IMR-90 (cell line): Measurements from ENCODE around the gene BRD3. TPM values are rescaled to one million over a fixed set of nuclear protein-coding genes. Genes with fewer than 3 reads are reported as not detected.

ENCODE experiments used
- ATAC-seq: fragments of 200-7000 bp; cut with Tn5 transposase; 2 replicates; pipeline ENCODE4 v1.9.1; 2020; ENCODE audit warnings: low read depth, mild to moderate bottlenecking, moderate library complexity
- BruUV-seq: library from RNA; stranded (reverse); fragments of 400-500 nt; replicated peaks from 2 replicates; lab custom pipeline; 2021; lab: Mats Ljungman, UMichigan
- CTCF ChIA-PET: fragments of 300-600 bp; formaldehyde crosslinking; extraction: SDS; loops from one replicate; lab custom pipeline; 2021; ENCODE audit warnings: antibody characterized with exemption; lab: Yijun Ruan, JAX
- POLR2A ChIA-PET: fragments of 300-600 bp; sonication (Branson Sonifier 250); formaldehyde crosslinking; loops from one replicate; lab custom pipeline; 2022; ENCODE audit warnings: antibody characterized with exemption; ENCODE audit not compliant: unreplicated experiment; lab: Charles Lee
- DNase-seq: peaks from one replicate; pipeline ENCODE4 v3.0.0; 2013
- H2AFZ ChIP-seq: replicated peaks from 2 replicates; pipeline ENCODE3; 2013; ENCODE audit warnings: low read length, mild to moderate bottlenecking; ENCODE audit not compliant: poor library complexity
- H2AK5ac ChIP-seq: 2 replicates; pipeline ENCODE4 v1.6.1; 2013; ENCODE audit warnings: low read depth, low read length, inconsistent platforms
- H2AK9ac ChIP-seq: replicated peaks from 2 replicates; pipeline ENCODE3; 2013; ENCODE audit warnings: mild to moderate bottlenecking, low read depth, low read length, moderate library complexity; ENCODE audit not compliant: poor library complexity
- H2BK120ac ChIP-seq: 2 replicates; pipeline ENCODE4 v1.6.1; 2013; ENCODE audit warnings: low read depth, low read length, inconsistent platforms
- H2BK15ac ChIP-seq: 3 replicates; pipeline ENCODE4 v1.6.1; 2013; ENCODE audit warnings: low read depth, low read length, inconsistent platforms
- H2BK20ac ChIP-seq: 2 replicates; pipeline ENCODE4 v1.6.1; 2013; ENCODE audit warnings: low read depth, mild to moderate bottlenecking, inconsistent platforms, low read length, moderate library complexity
- H2BK5ac ChIP-seq: 2 replicates; pipeline ENCODE4 v1.6.1; 2013; ENCODE audit warnings: mild to moderate bottlenecking, low read depth, low read length, inconsistent platforms; ENCODE audit not compliant: poor library complexity, severe bottlenecking
- H3K14ac ChIP-seq: replicated peaks from 2 replicates; pipeline ENCODE4 v1.6.1; 2013; ENCODE audit warnings: low read depth, low read length, inconsistent platforms
- H3K18ac ChIP-seq: 2 replicates; pipeline ENCODE4 v1.6.1; 2013; ENCODE audit warnings: low read depth, low read length, control low read depth
- H3K23ac ChIP-seq: 2 replicates; pipeline ENCODE4 v1.6.1; 2013; ENCODE audit warnings: low read depth, low read length, inconsistent platforms
- H3K27ac ChIP-seq: 2 replicates; pipeline ENCODE4 v1.5.1; 2013; ENCODE audit warnings: mild to moderate bottlenecking, control low read depth, low read length; ENCODE audit not compliant: insufficient read depth
- H3K27me3 ChIP-seq: 2 replicates; pipeline ENCODE4 v1.6.1; 2013; ENCODE audit warnings: low read length; ENCODE audit not compliant: control insufficient read depth, insufficient read depth
- H3K36me3 ChIP-seq: 2 replicates; pipeline ENCODE4 v1.6.1; 2013; ENCODE audit warnings: low read length, mixed read lengths; ENCODE audit not compliant: control insufficient read depth, insufficient read depth
- H3K4ac ChIP-seq: 2 replicates; pipeline ENCODE4 v1.6.1; 2013; ENCODE audit warnings: low read depth, low read length, inconsistent platforms
- H3K4me1 ChIP-seq: 2 replicates; pipeline ENCODE4 v1.6.1; 2013; ENCODE audit warnings: low read length, mixed read lengths; ENCODE audit not compliant: control insufficient read depth, insufficient read depth
- H3K4me2 ChIP-seq: 2 replicates; pipeline ENCODE4 v1.6.1; 2013; ENCODE audit warnings: low read depth, mild to moderate bottlenecking, control low read depth, low read length, moderate library complexity
- H3K4me3 ChIP-seq: 2 replicates; pipeline ENCODE4 v1.5.1; 2013; ENCODE audit warnings: low read depth, mild to moderate bottlenecking, control low read depth, low read length, moderate library complexity; ENCODE audit not compliant: insufficient read depth
- H3K56ac ChIP-seq: 2 replicates; pipeline ENCODE4 v1.6.1; 2013; ENCODE audit warnings: low read length, inconsistent platforms; ENCODE audit not compliant: insufficient read depth; ENCODE audit errors: extremely low read depth
- H3K79me1 ChIP-seq, 2 experiments: 2 replicates each; pipeline ENCODE4 v1.6.1; 2013; ENCODE audit warnings: low read length in 2 of 2, inconsistent platforms in 1 of 2, low read depth in 1 of 2
- H3K9ac ChIP-seq: 2 replicates; pipeline ENCODE4 v1.6.1; 2013; ENCODE audit warnings: low read depth, low read length, control low read depth
- H3K9me1 ChIP-seq: 2 replicates; pipeline ENCODE4 v1.6.1; 2013; ENCODE audit warnings: low read length, inconsistent platforms; ENCODE audit not compliant: insufficient read depth
- H3K9me3 ChIP-seq: 2 replicates; pipeline ENCODE4 v1.6.1; 2013; ENCODE audit warnings: low read length; ENCODE audit not compliant: control insufficient read depth, insufficient read depth
- H4K20me1 ChIP-seq: 2 replicates; pipeline ENCODE4 v1.6.1; 2013; ENCODE audit warnings: low read length, inconsistent platforms; ENCODE audit not compliant: insufficient read depth
- H4K5ac ChIP-seq: 2 replicates; pipeline ENCODE4 v1.6.1; 2013; ENCODE audit warnings: mild to moderate bottlenecking, low read depth, low read length, control low read depth
- H4K8ac ChIP-seq, 2 experiments: 2 replicates each; pipeline ENCODE4 v1.6.1; 2013; ENCODE audit warnings: low read depth in 2 of 2, low read length in 2 of 2, control low read depth in 1 of 2, inconsistent platforms in 1 of 2
- H4K91ac ChIP-seq: 2 replicates; pipeline ENCODE4 v1.6.1; 2013; ENCODE audit warnings: low read depth, low read length, inconsistent platforms; ENCODE audit not compliant: insufficient read depth
- BHLHE40 ChIP-seq: fragments of 150-350 bp; IDR thresholded peaks from 2 replicates; pipeline ENCODE4 v1.6.1; 2016; ENCODE audit warnings: mild to moderate bottlenecking, low read depth, low read length
- CEBPB ChIP-seq: IDR thresholded peaks from 2 replicates; pipeline ENCODE4 v1.6.1; 2012; ENCODE audit warnings: low read depth, low read length, improper control_type of control experiment
- CHD1 ChIP-seq: IDR thresholded peaks from 2 replicates; pipeline ENCODE4 v1.6.1; 2012; ENCODE audit warnings: low read depth, low read length, improper control_type of control experiment
- FOS ChIP-seq: fragments of 150-350 bp; IDR thresholded peaks from 2 replicates; pipeline ENCODE4 v1.6.1; 2016; ENCODE audit warnings: low read depth, low read length
- MAFK ChIP-seq: IDR thresholded peaks from 2 replicates; pipeline ENCODE4 v1.6.1; 2012; ENCODE audit warnings: low read depth, low read length, improper control_type of control experiment
- MAZ ChIP-seq: IDR thresholded peaks from 2 replicates; pipeline ENCODE4 v1.6.1; 2012; ENCODE audit warnings: low read depth, mild to moderate bottlenecking, low read length, improper control_type of control experiment, moderate library complexity, borderline replicate concordance
- MXI1 ChIP-seq: IDR thresholded peaks from 2 replicates; pipeline ENCODE4 v1.6.1; 2012; ENCODE audit warnings: low read depth, mild to moderate bottlenecking, low read length, moderate library complexity, borderline replicate concordance
- NFE2L2 ChIP-seq: fragments of 150-350 bp; IDR thresholded peaks from 2 replicates; pipeline ENCODE4 v1.6.1; 2016; ENCODE audit warnings: low read depth, mild to moderate bottlenecking, low read length
- POLR2A ChIP-seq: IDR thresholded peaks from 2 replicates; pipeline ENCODE4 v1.6.1; 2012; ENCODE audit warnings: mild to moderate bottlenecking, low read depth, low read length
- RAD21 ChIP-seq: IDR thresholded peaks from 2 replicates; pipeline ENCODE4 v1.6.1; 2012; ENCODE audit warnings: low read length, improper control_type of control experiment
- RFX5 ChIP-seq: IDR thresholded peaks from 2 replicates; pipeline ENCODE4 v1.8.0; 2012; ENCODE audit warnings: low read depth, mild to moderate bottlenecking, low read length, moderate library complexity
- SMC3 ChIP-seq: fragments of 150-350 bp; IDR thresholded peaks from 2 replicates; pipeline ENCODE4 v1.6.1; 2016; ENCODE audit warnings: low read depth, mild to moderate bottlenecking, antibody characterized with exemption, low read length, moderate library complexity
- WGBS, 2 experiments: methylation state at CpG; one replicate each; pipeline versions ENCODE4 v1.1.5 to v1.1.7; 2013; ENCODE audit warnings: missing lambda C conversion rate in 2 of 2; ENCODE audit not compliant: insufficient read length in 1 of 2; ENCODE audit errors: extremely low coverage in 2 of 2; 5-methylcytosine and 5-hydroxymethylcytosine counted together
- dilution Hi-C: fragments of 300-500 bp; cut with HindIII; formaldehyde crosslinking; loops from one replicate; pipeline ENCODE4 v1.14.3; 2018; ENCODE audit warnings: low sequenced_read_pairs; ENCODE audit not compliant: unreplicated experiment
- in situ Hi-C: fragments of 300-500 bp; cut with MboI; formaldehyde crosslinking; loops from 3 replicates; pipeline ENCODE4 v1.14.3; 2019; ENCODE audit warnings: low sequenced_read_pairs, inconsistent platforms, mixed read lengths
- intact Hi-C: fragments of 100-400 bp; cut with micrococcal nuclease; formaldehyde crosslinking; loops from 2 replicates; pipeline ENCODE4 v1.10.0; 2022
- polyA plus RNA-seq, 3 experiments: library from polyadenylated mRNA; depleted of rRNA; stranded (reverse); fragments of >200 nt; gene quantifications; 2 replicates each; pipeline ENCODE4 v1.2.3, GENCODE V29; 2012; ENCODE audit warnings: low replicate concordance in 1 of 3
- total RNA-seq: library from RNA; depleted of rRNA; stranded (reverse); fragments of >200 nt; gene quantifications from 2 replicates; pipeline ENCODE4 v1.2.3, GENCODE V29; 2012
- TF ChIP-seq, protein P1 (sequence below): conservative IDR thresholded peaks from 2 replicates; pipeline ENCODE4 v1.5.1; 2012; ENCODE audit warnings: mild to moderate bottlenecking, low read depth, low read length, improper control_type of control experiment
- TF ChIP-seq, protein P2 (sequence below): fragments of 150-350 bp; IDR thresholded peaks from 2 replicates; pipeline ENCODE4 v1.6.1; 2016; ENCODE audit warnings: low read depth, mild to moderate bottlenecking, low read length, moderate library complexity, borderline replicate concordance
- TF ChIP-seq, protein P3 (sequence below): fragments of 150-350 bp; IDR thresholded peaks from 2 replicates; pipeline ENCODE4 v1.6.1; 2017; ENCODE audit warnings: mild to moderate bottlenecking, antibody characterized with exemption, low read length, low read depth

Gene BRD3
- total and polyA plus RNA-seq, 2 of the 4 experiments (the other 2 are of a cell fraction) = 2.2 to 7.1 TPM

DNA sequence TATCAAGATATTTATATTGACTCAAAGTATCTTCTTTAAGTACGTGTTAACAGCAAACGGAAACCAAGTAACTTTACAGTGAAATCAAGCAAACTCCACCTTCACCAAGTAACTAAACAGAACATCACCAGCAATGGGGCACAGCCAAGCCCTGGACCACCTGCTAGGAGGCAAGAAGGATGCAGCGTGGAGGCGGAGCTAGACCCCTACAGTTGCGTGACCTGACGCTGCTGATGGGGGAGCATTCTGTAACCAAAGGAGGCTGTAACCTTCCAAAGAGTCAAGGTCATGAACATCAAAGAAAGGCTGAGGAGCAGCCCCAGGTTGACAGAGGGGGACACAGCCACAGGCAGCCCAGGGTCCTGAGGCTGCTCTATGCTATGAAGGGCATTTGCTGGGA lies 81.8 kb downstream of the BRD3 start:
- Histone ChIP-seq H3K36me3 (0 out of 2 replicates have a peak, but pooled peaks cover 1% of the 10 kb centered on the region), H2AK9ac (no peak overlapping the region), H2BK5ac (no peak overlapping the region), H3K9me3 (no peaks in the 10 kb centered on the region), H4K8ac (no peak overlapping the region), H2BK120ac (no peak overlapping the region), H2BK20ac (no peak overlapping the region), H3K4ac (no peak overlapping the region), H2AFZ (no peak overlapping the region), H2BK15ac (no peak overlapping the region), H3K56ac (no peak overlapping the region), H3K23ac (no peak overlapping the region), H3K4me1 (peaks cover 4% of the 10 kb centered on the region; the same call in 1 of the 2 replicates), H3K18ac (no peak overlapping the region), H3K27me3 (no peaks in the 10 kb centered on the region), H3K79me1 (peaks cover 23 to 78% of the 10 kb centered on the region in 2 experiments), H3K27ac (no peak overlapping the region), H4K20me1 (peaks cover 84% of the 10 kb centered on the region), H3K14ac (no peak overlapping the region), H4K91ac (no peak overlapping the region), H3K4me2 (no peak overlapping the region), H3K9me1 (peaks cover 19% of the 10 kb centered on the region), H3K4me3 (no peak overlapping the region), H3K9ac (no peak overlapping the region), H2AK5ac (no peak overlapping the region), H4K5ac (no peak overlapping the region)
- no peak for ATAC-seq
- dilution Hi-C loops = no loop called here
- ChIA-PET CTCF (no interaction called here), POLR2A (no interaction called here)
- TF ChIP-seq MAZ (no peak), SMC3 (no peak), RAD21 (no peak), NFE2L2 (no peak), CHD1 (no peak), MAFK (no peak), FOS (no peak), MXI1 (no peak), RFX5 (no peak), POLR2A (no peak), CEBPB (no peak), BHLHE40 (no peak)
- TF ChIP-seq, protein P1, sequence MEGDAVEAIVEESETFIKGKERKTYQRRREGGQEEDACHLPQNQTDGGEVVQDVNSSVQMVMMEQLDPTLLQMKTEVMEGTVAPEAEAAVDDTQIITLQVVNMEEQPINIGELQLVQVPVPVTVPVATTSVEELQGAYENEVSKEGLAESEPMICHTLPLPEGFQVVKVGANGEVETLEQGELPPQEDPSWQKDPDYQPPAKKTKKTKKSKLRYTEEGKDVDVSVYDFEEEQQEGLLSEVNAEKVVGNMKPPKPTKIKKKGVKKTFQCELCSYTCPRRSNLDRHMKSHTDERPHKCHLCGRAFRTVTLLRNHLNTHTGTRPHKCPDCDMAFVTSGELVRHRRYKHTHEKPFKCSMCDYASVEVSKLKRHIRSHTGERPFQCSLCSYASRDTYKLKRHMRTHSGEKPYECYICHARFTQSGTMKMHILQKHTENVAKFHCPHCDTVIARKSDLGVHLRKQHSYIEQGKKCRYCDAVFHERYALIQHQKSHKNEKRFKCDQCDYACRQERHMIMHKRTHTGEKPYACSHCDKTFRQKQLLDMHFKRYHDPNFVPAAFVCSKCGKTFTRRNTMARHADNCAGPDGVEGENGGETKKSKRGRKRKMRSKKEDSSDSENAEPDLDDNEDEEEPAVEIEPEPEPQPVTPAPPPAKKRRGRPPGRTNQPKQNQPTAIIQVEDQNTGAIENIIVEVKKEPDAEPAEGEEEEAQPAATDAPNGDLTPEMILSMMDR = no peak
- TF ChIP-seq, protein P2, sequence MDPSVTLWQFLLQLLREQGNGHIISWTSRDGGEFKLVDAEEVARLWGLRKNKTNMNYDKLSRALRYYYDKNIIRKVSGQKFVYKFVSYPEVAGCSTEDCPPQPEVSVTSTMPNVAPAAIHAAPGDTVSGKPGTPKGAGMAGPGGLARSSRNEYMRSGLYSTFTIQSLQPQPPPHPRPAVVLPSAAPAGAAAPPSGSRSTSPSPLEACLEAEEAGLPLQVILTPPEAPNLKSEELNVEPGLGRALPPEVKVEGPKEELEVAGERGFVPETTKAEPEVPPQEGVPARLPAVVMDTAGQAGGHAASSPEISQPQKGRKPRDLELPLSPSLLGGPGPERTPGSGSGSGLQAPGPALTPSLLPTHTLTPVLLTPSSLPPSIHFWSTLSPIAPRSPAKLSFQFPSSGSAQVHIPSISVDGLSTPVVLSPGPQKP = no peak
- TF ChIP-seq, protein P3, sequence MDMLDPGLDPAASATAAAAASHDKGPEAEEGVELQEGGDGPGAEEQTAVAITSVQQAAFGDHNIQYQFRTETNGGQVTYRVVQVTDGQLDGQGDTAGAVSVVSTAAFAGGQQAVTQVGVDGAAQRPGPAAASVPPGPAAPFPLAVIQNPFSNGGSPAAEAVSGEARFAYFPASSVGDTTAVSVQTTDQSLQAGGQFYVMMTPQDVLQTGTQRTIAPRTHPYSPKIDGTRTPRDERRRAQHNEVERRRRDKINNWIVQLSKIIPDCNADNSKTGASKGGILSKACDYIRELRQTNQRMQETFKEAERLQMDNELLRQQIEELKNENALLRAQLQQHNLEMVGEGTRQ = no peak
- DNase-seq = no peak
- intact Hi-C loops = no loop called here
- in situ Hi-C loops = no loop called here
- 63% methylated on average over 4 of the region's 6 CpGs; no CpG with 5 or more reads in 1 of the 2 experiments for WGBS, 2 experiments
- BruUV-seq = no TSS peak
